Lung (tissue), 12 donors: Measurements from ENCODE around the gene HIPK2. TPM values are rescaled to one million over a fixed set of nuclear protein-coding genes. Genes with fewer than 3 reads are reported as not detected.

Experiments
- ATAC-seq: fragments of 200-7000 bp; cut with Tn5 transposase; one replicate; pipeline ENCODE4 v1.9.1; 2020; ENCODE audit warnings: moderate number of reproducible peaks; ENCODE audit not compliant: insufficient read depth, low FRiP score
- DNase-seq, 3 donors: peaks; one replicate each; pipeline ENCODE4 v3.0.0-alpha.2; 2013 to 2017
- H3K27ac ChIP-seq, 2 donors: one replicate each; pipeline ENCODE4 v1.5.1; 2013; ENCODE audit warnings: mild to moderate bottlenecking in 2 of 2, moderate library complexity in 2 of 2, control low read depth in 1 of 2, inconsistent platforms in 1 of 2, low read depth in 1 of 2, low read length in 1 of 2
- H3K27me3 ChIP-seq, 3 donors: one replicate each; pipeline ENCODE4 v1.5.1; 2013; ENCODE audit warnings: low read length in 2 of 3; ENCODE audit not compliant: control insufficient read depth in 3 of 3, insufficient read depth in 3 of 3
- H3K36me3 ChIP-seq, 4 donors: one replicate each; pipeline ENCODE4 v1.5.1; 2013; ENCODE audit warnings: low read length in 4 of 4, mild to moderate bottlenecking in 1 of 4, moderate library complexity in 1 of 4; ENCODE audit not compliant: control insufficient read depth in 4 of 4, insufficient read depth in 4 of 4
- H3K4me1 ChIP-seq, 5 donors: one replicate each; pipeline ENCODE4 v1.5.1; 2013; ENCODE audit warnings: low read length in 5 of 5, mild to moderate bottlenecking in 2 of 5, moderate library complexity in 1 of 5; ENCODE audit not compliant: control insufficient read depth in 5 of 5, insufficient read depth in 5 of 5
- H3K4me3 ChIP-seq: one replicate; pipeline ENCODE4 v1.5.1; 2013; ENCODE audit warnings: mild to moderate bottlenecking, control low read depth, moderate library complexity
- H3K9ac ChIP-seq, 2 donors: one replicate each; pipeline ENCODE4 v1.5.1; 2013; ENCODE audit warnings: low read length in 2 of 2, control low read depth in 1 of 2; ENCODE audit not compliant: insufficient read depth in 1 of 2
- H3K9me3 ChIP-seq, 4 donors: one replicate each; pipeline ENCODE4 v1.5.1; 2013; ENCODE audit warnings: low read length in 3 of 4, mild to moderate bottlenecking in 1 of 4, moderate library complexity in 1 of 4; ENCODE audit not compliant: control insufficient read depth in 4 of 4, insufficient read depth in 3 of 4
- WGBS, 2 donors: extraction: QIAGEN DNeasy Blood & Tissue Kit; methylation state at CpG; one replicate each; pipeline ENCODE4 v1.1.7; 2013; 5-methylcytosine and 5-hydroxymethylcytosine counted together
- polyA plus RNA-seq, 2 donors: library from polyadenylated mRNA; stranded (reverse); fragments of 200-250 nt; gene quantifications; one replicate each; pipeline ENCODE4 v1.2.1, GENCODE V29; 2013
- total RNA-seq, 2 donors: library from RNA; depleted of rRNA in 1 of 2; stranded (reverse); fragments of >200 nt in 1 of 2; gene quantifications; one replicate each; pipeline ENCODE4 v1.2.1, GENCODE V29; 2014 to 2021
- TF ChIP-seq, protein P1 (sequence below): IDR thresholded peaks from 2 replicates; pipeline ENCODE4 v1.5.1; 2012; ENCODE audit warnings: mild to moderate bottlenecking; ENCODE audit errors: control extremely low read depth, extremely low read depth
- donor health status: control.
- donor health status: control.
- donor health status: Bipolar disorder and iron deficiency.
- donor health status: healthy.
- donor health status: DM: yes; HTN: yes; CAD: no.

The HIPK2 gene
- total and polyA plus RNA-seq, 4 donors, result 8.7 to 65.1 (median 18.3) TPM

DNA sequence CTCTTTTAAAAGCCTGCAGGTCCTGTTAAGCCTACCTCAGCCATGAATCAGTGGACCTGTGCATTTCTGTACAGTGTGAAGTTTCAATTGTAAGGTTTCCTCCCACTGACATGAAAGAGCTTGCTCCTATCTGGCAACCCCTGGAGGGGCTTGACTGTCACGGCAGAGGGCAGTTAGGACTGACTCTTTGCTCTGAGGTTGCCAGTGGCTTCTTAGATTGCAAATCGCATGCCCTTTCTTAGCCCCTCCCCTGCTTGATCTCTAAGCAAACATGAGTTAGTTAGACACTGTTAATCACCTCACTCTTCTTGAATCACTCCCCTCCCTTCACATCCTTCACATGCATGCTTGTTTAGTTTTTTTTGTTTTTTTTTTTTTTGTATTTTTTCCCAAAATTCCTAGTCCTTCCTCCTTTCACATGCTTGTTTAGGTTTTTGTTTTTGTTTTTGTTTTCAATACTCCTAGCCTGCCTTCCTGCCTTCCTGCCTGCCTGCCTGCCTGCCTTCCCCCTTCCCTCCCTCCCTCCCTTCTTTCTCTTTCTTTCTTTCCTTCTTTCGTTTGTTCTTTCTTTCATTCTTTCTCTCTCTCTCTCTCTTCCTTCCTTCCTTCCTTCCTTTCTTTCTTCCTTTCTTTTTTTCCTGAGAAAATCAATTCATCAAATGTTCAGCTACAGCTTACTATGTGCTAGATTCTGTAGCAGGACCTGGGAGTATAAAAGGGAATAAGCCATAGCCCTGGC is 6.0 kb upstream of the HIPK2 start:
- Histone ChIP-seq H3K27ac (no peak overlapping the region), H3K9ac (no peak overlapping the region), H3K9me3 (peaks cover 0 to 3% (median 0%) of the 10 kb centered on the region in 4 donors), H3K36me3 (no peaks in the 10 kb centered on the region), H3K4me1 (peaks cover 0 to 3% (median 0%) of the 10 kb centered on the region in 5 donors), H3K4me3 (no peak overlapping the region), H3K27me3 (peaks cover 0 to 4% (median 0%) of the 10 kb centered on the region in 3 donors)
- ATAC-seq (no peak), DNase-seq (no peak)
- TF ChIP-seq, protein P1, sequence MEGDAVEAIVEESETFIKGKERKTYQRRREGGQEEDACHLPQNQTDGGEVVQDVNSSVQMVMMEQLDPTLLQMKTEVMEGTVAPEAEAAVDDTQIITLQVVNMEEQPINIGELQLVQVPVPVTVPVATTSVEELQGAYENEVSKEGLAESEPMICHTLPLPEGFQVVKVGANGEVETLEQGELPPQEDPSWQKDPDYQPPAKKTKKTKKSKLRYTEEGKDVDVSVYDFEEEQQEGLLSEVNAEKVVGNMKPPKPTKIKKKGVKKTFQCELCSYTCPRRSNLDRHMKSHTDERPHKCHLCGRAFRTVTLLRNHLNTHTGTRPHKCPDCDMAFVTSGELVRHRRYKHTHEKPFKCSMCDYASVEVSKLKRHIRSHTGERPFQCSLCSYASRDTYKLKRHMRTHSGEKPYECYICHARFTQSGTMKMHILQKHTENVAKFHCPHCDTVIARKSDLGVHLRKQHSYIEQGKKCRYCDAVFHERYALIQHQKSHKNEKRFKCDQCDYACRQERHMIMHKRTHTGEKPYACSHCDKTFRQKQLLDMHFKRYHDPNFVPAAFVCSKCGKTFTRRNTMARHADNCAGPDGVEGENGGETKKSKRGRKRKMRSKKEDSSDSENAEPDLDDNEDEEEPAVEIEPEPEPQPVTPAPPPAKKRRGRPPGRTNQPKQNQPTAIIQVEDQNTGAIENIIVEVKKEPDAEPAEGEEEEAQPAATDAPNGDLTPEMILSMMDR, result no peak
- 59 to 67% methylated on average over 3 of the region's 3 CpGs for WGBS, 2 donors

DNA sequence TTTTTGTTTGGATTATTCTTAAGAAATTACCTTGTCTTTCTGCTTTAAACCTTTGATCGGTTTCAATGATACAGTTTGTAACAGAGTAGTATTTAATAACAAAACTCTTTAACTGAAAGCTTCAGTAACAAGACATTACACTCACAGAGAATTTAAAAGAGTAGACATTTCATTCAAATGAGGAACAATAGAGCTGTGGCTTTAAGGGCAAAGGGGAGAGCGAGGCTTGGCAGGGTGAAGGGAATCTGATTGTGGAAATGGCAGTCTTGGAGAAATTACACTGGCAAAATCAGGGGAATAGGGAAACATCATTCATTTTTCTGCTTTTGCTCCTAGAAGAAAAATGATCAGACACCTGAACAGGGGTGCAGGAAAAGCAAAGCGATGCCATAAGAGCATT is 5.1 kb upstream of the HIPK2 start:
- DNase-seq, result no peak
- H3K4me1 ChIP-seq, result peaks cover 0 to 3% (median 0%) of the 10 kb centered on the region in 5 donors
- no peak overlapping the region for H3K27ac ChIP-seq
- H3K9me3 ChIP-seq, result no peaks in the 10 kb centered on the region
- TF ChIP-seq, protein P1, result no peak
- WGBS, 2 donors, result 89 to 91% methylated on average over 3 of the region's 3 CpGs
- H3K9ac ChIP-seq, result no peak overlapping the region
- peaks cover 0 to 4% (median 0%) of the 10 kb centered on the region in 3 donors for H3K27me3 ChIP-seq
- no peak overlapping the region for H3K4me3 ChIP-seq
- H3K36me3 ChIP-seq, result no peaks in the 10 kb centered on the region
- no peak for ATAC-seq

DNA sequence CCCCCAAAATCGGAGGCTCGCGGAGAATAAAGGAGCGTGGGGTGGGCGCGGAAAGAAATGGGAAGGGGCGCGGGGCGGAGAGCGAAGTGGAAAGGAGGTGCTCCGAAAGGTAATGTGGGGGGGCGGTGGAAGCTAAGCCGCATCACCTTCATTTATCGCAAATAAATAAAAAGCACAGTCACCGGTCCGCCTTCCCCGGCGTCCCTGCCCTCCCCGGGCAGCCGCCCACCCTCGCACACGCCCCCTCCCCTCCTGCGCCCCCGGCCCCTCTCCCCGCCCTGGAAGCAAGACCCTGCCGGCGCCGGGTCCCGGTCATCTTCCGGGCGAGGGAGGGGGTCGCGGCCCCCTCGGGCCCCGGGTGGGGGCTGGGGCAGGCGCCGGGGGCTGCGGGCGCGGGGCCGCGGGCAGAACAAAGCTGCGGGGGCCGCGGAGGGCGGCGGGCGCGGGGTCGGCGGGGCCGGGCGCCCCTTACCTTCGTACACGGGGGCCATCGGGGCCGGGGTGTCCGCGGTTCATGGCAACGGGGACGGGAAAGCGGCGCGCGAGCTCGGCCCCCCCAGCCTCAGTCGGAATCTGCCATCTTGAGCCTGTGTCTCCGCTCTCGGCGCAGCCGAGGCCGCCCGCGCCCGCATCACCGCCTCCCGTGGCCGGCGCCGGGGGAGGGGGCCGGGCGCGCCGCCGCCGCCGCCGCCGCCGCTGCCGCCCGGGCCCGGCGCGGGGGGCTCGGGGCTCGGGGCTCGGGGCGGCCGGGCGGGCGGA is 486 bp downstream of the HIPK2 start:
- WGBS, 2 donors, result 0 to 1% methylated on average over 39 to 102 of the region's 102 CpGs
- TF ChIP-seq, protein P1, result no peak
- Histone ChIP-seq H3K27ac (peak overlapping the region; percentile 98 to 99), H3K4me1 (peaks cover 8 to 19% (median 11%) of the 10 kb centered on the region in 5 donors), H3K9ac (peak overlapping the region; percentile 52 to 71), H3K4me3 (peak overlapping the region; percentile 83), H3K27me3 (peaks cover 0 to 4% (median 0%) of the 10 kb centered on the region in 3 donors), H3K36me3 (peaks cover 0 to 5% (median 0%) of the 10 kb centered on the region in 4 donors), H3K9me3 (no peaks in the 10 kb centered on the region)
- DNase-seq (peak; percentile 34 to 50 (median 47)), ATAC-seq (no peak)
